Measurements from ENCODE around the gene BLM.

Gene BLM

DNA sequence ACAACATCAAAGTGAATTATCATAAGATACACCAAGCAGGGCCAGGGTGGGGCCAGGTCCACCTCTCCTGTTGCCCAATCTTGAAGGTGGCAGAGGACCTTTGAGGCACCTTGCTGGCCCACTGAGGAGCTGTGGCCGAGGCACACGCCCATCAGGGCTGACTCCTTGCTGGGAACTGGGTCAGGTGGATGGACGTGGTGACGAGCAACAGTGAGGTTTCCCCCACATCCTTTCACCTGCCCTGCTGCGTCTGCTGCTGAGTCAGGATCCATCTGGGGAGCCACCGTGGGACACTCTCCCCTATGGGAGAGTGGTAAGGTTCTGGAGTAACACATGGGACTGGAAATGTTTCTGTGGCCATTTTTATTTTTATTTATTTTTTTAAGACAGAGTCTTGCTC lies 134.0 kb downstream of the BLM start:
- DNase-seq (ENCODE audit: low spot score): no peak

DNA sequence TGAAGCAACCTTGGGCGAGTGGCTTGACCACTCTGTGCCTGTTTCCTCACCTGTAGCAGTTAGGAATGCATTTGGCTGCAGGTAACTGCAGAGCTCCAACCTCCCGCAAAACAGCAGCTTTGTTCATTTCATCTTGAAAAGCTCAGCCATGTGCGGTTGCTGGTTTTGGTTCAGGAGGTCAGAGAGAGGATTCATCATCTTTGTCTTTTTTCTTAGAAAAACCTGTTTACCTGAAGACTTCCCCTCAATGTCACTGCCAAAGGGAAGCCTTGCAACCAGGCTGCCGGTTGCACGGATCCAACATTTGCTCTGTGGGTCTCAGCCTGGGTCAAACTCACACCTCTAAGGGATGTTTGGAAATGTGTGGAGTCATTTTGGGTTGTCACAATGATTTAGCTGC lies 134.8 kb downstream of the BLM start:
- no peak for DNase-seq (ENCODE audit: low spot score)

- no peak for DNase-seq (ENCODE audit: low spot score)
Observed at GRCh38 chr15:90855139-90855538, 138.0 kb downstream of the BLM start.

GRCh38 chr15:90857337-90857736 lies 140.2 kb downstream of the BLM start:
- no peak for DNase-seq (ENCODE audit: low spot score)

DNA sequence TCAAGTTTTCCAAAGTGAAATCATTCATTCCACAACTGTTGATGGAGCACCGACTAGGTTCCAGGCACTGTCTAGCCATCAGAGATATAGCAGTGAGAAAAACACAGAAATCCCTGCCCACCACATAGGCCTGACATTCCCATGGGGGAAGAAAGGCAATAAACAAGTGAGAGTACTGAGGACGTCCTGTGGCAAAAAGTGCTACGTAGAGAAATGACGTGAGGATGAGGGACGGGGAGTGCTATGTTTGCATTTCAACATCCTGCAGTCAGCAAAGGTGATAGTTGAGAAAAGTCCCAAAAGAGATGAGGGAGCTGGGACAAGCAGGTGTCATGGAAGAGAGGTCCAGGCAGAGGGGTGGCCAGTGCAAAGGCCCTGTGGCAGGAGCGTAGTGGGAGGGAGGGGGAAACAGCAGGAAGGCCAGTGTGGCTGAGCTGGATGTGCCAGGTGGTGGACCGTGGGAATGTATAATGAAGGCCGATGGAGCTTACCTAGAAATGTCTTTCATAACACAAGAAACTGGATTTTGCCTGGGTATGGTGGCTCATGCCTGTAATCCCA lies 140.8 kb downstream of the BLM start:
- DNase-seq (ENCODE audit: low spot score): no peak

DNA sequence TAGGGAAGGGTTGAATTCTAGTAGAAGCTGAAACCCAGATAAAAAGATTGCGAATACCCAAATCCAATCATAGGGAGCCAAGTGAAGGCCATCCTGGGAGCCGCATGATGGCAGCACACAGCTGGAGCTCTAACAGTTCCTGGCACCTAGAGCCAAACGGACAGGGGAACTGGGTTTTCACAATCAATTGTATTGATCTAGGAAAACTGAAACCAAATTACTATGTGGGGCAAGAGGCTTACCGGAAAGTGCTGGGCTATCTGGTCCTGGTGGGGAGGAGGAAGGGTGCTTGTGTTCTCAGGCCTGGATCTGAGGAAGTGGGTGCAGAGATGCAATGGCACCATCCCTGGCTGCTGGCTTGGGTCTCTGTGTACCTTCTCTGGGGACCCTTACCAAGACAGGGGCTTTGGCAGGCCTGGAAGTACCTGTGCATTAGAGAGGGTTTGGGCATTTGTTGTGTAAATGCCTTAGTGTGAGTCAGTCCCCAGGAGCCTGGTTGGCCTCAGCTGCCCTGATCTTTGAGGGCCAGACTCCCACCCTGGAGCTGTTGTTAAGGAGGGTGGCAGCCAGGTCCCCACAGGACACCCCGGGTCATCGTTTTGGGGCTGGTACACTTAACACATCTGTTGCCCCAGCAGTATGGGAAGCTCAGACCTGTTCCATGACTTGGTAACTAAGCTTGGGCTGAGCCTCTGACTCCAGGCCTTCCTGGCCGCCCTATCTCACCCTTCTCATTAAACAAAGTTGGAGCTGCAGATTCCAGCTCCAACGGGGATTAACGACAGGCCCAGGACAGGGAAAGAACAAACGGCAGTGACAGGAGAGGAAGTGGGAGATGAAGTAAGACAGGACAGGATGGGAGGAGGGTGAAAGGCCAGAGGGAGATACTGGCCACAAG lies 142.3 kb downstream of the BLM start:
- DNase-seq (ENCODE audit: low spot score): peak; percentile 49

GRCh38 chr15:90860450-90860849 lies 143.3 kb downstream of the BLM start:
- DNase-seq (ENCODE audit: low spot score): no peak

- no peak for DNase-seq (ENCODE audit: low spot score)
Observed at GRCh38 chr15:90860942-90861675, 144.0 kb downstream of the BLM start.

- no peak for DNase-seq (ENCODE audit: low spot score)
Observed at GRCh38 chr15:90862487-90862886, 145.3 kb downstream of the BLM start.

GRCh38 chr15:90862964-90863778 lies 146.0 kb downstream of the BLM start:
- DNase-seq (ENCODE audit: low spot score): no peak

DNA sequence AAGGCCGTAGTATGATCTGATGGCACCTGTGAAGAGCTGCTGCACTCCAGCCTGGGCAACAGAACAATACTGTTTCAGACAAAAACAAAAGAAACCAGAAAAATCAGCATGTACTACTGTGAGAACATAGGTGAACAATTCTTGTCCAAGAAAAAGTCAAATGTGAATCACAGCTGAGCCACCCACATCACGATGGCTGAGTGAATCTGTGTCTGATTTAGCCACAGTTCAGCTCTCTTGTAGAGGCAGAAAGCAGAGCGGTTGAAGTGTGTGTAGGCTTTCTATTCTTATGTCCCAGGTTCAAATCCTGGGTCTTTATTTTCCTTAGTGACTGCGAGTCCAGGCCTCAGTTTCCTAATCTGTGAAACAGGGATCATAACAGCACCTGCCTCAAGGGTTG lies 146.8 kb downstream of the BLM start:
- no peak for DNase-seq (ENCODE audit: low spot score)

- no peak for DNase-seq (ENCODE audit: low spot score)
Observed at GRCh38 chr15:90864507-90864906, 147.4 kb downstream of the BLM start.

DNA sequence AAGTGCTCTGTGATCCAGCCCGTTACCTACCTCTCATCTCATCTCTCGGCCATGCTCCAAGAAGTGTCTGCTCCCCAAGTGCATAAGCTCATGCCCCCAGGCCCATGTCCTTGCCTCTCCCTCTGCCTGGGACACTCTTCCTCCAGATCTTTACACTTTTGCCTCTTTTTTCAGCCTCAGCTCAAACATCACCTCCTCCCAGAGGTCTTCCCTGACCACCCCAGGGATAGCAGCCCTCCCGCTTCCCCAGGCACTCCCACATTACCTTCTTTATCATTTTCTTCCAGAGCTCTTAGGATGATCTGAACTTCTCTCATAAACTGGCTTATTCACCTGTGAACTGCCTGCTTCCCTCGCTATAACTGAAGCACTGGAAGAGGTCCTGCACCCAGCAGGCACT lies 148.6 kb downstream of the BLM start:
- DNase-seq (ENCODE audit: low spot score): no peak
